Dedifferentiated amniotic fluid mesenchymal stem cell (primary cell): ENCODE measurements around the gene FGF7.
"Not testable (repeated sequence)": the region's sequence is repeated elsewhere in the genome, so short reads cannot be mapped to it uniquely, and the experiment has no call there.

Experiments used
- DNase-seq: peaks from one replicate; pipeline ENCODE4 v3.0.0-alpha.2; 2016; ENCODE audit errors: extremely low spot score

FGF7 gene

GRCh38 chr15:49492830-49493229 is 69.8 kb downstream of the FGF7 start:
- no peak for DNase-seq

GRCh38 chr15:49494842-49495241 is 71.8 kb downstream of the FGF7 start:
- no peak for DNase-seq

GRCh38 chr15:49495993-49496753 is 73.1 kb downstream of the FGF7 start:
- DNase-seq = peak; percentile 55

GRCh38 chr15:49501586-49501985 is 78.5 kb downstream of the FGF7 start:
- no peak for DNase-seq

GRCh38 chr15:49506341-49506740 is 83.3 kb downstream of the FGF7 start:
- no peak for DNase-seq

DNA sequence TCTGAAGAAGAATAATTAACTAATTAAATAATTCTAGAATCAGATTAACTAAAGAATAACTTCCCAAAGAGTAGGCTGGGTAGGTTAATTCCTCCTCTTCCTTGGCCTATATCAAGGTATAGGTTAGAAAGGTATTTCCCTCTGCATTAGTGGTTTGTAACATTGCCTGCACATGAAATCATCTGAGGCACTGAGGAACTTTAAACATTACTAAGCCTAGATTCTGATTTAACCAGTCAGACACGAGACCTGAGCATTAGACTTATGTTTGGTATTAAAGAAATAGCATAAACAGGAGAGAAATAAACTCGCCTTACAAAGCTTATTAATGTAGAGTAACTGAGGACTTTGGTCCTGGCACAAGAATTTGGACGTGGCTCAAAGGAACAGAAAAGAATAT is 84.2 kb downstream of the FGF7 start:
- DNase-seq = no peak

DNA sequence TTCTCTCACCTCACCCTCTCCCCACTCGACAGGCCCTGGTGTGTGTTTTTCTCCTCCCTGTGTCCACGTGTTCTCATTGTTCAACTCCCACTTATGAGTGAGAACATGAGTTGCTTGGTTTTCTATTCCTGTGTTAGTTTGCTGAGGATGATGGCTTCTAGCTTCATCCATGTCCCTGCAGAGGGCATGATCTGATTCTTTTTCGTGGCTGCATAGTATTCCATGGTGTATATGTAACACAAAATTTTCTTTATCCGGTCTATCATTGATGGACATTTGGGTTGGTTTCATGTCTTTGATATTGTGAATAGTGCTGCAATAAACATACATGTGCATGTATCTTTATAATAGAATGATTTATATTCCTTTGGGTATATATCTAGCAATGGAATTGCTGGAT is 89.7 kb downstream of the FGF7 start:
- DNase-seq = not testable (repeated sequence)

- DNase-seq = no peak
Observed at GRCh38 chr15:49521802-49522201, 98.8 kb downstream of the FGF7 start.

DNA sequence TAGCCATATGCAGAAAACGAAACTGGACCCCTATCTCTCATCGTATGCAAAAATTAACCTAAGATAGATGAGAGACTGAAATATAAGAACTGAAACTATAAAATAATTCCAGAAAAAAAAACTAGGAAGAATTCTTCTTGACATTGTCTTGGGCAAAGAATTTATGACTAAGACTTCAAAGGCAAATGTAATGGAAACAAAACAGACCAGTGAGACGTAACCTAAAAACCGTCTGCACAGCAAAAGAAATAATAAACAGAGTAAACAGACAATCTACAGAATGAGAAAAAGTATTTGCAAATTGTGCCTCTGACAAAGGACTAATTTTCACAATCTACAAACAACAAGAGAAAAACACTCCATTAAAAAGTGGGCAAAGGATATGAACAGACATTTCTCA is 105.2 kb downstream of the FGF7 start:
- no peak for DNase-seq

- peak; percentile 15 for DNase-seq
Observed at GRCh38 chr15:49530092-49530491, 107.0 kb downstream of the FGF7 start.
